ENCODE measurements around the gene AUTS2. TPM values are rescaled to one million over a fixed set of nuclear protein-coding genes. Genes with fewer than 3 reads are reported as not detected.
"Not testable (repeated sequence)": the region's sequence is repeated elsewhere in the genome, so short reads cannot be mapped to it uniquely, and the experiment has no call there.

Gene AUTS2
- total RNA-seq, 1 experiment from 2014 or later, result under 0.01 TPM

GRCh38 chr7:69759373-69759772 is 161.1 kb downstream of the AUTS2 start:
- no peak for DNase-seq (ENCODE audit: low read depth)

- no peak for DNase-seq (ENCODE audit: low read depth)
These were observed 163.1 kb downstream of the AUTS2 start for GRCh38 chr7:69761290-69761922.

- DNase-seq (ENCODE audit: low read depth), result no peak
These were observed 164.6 kb downstream of the AUTS2 start for GRCh38 chr7:69762821-69763352.

- DNase-seq (ENCODE audit: low read depth), result no peak
These were observed 165.2 kb downstream of the AUTS2 start for GRCh38 chr7:69763513-69763912.

GRCh38 chr7:69764147-69764546 is 165.9 kb downstream of the AUTS2 start:
- no peak for DNase-seq (ENCODE audit: low read depth)

DNA sequence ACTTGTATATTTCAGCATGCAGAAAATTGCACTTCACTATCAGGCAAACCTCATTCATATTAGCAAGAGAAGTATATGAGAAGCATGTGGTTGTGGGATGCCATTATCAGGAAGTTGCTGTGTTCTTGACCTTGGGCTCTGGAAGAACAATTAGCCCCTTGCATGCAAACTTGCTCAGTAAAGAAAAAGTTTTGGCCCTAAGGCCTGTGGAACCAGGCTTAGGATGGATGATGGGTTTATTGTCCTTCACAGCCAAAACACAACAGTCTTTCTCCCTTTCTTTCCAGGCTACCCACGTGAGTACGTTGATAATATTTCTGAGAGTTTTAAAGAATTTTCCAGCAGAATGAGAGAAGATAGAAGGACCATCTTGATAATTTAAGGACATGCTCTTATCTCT is 166.4 kb downstream of the AUTS2 start:
- DNase-seq (ENCODE audit: low read depth), result no peak

DNA sequence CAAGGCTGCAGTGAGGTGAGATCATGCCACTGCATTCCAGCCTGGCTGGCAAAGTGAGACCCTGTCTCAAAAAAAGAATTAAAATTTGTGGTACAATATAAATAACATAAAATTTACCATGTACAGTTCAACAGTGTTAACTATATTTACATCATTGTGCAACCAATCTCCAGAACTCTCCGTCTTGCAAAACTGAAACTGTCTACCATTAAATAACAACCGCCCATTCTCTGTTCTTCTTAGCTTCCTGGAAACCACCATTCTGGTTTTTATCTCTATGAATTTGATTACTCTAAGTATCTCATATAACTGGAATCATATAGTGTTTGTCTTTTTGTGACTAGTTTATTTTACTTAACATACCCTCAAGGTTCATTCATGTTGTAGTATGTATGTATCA is 167.6 kb downstream of the AUTS2 start:
- no peak for DNase-seq (ENCODE audit: low read depth)

GRCh38 chr7:69768986-69769595 is 170.8 kb downstream of the AUTS2 start:
- no peak for DNase-seq (ENCODE audit: low read depth)

DNA sequence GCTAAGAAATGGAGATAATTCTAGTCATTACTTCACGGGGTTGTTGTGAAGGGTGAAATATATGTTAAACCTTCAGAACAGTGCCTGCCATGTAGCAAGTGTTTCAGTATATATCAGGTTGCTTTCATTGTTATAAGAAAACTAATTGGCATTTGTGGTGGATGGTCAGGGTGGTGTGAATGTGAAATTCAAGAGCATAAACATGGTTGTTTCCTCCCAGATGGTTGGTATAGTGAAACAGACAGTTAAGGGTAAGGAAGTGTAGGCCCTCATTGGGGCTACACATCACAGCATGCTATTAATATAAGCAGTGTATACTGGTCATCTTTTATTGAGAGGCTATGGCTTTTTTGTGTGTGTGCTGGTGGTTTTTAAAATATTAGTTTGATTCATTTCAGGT is 171.6 kb downstream of the AUTS2 start:
- no peak for DNase-seq (ENCODE audit: low read depth)

GRCh38 chr7:69770613-69771012 is 172.3 kb downstream of the AUTS2 start:
- no peak for DNase-seq (ENCODE audit: low read depth)

- DNase-seq (ENCODE audit: low read depth), result no peak
These were observed 174.6 kb downstream of the AUTS2 start for GRCh38 chr7:69772718-69773436.

DNA sequence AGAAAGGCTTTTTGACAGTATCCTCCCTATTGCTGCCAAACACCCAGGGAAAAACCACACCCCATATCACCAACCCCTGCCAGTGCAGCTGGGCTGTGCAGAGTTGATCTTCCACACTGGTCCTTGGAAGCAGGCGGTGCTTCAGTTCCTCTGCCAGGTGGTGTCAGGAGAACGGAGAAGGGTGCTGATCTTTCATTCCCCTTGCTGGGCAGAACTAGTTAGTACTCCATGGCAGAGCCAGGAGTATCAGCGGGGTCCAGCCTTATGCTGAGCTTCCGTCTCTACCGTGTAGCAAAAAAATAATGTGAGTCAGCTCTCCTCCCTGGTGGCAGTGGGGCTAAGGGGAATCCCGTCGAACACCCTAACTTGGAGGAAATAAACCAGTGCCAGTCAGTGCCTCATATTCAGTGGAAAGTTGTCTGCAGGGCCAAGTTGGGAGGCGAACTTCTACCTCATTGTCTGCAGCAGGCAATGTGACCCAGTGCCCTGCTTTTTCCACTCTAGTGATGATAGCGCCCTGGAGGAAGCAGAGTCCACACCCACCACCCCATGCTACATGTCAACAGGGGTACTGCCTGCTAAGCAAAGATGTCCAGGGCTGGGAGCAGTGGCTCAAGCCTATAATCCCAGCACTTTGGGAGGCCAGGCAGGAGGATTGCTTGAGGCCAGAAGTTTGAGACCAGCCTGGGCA is 175.4 kb downstream of the AUTS2 start:
- no peak for DNase-seq (ENCODE audit: low read depth)

DNA sequence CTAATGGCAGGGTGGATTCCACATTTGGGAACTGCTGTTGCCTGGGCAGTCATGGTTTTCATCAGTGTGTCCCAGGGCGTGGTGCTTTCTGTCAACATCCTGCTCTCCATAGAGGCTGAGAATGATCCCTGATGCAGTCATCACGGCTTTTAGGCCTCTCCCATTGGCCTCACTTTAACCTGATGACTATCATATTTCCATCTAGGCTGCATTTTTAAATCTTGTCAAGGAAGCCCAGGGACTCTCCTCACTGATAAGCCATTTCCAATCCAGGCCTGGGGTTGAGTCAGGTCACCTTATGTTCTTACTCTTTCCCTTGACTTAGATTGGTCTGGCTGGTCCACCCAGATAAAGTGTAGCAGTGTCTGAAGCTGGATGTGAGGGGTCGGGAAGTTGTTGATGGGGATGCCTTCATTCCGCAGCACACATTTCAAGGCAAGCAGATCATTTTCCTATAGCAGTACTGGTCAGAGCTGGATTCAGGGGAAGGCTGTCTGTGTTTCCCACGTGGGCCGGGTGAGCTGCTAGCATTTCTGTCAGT is 177.0 kb downstream of the AUTS2 start:
- no peak for DNase-seq (ENCODE audit: low read depth)

- DNase-seq (ENCODE audit: low read depth), result no peak
These were observed 178.3 kb downstream of the AUTS2 start for GRCh38 chr7:69776611-69777010.

GRCh38 chr7:69778138-69778537 is 179.9 kb downstream of the AUTS2 start:
- no peak for DNase-seq (ENCODE audit: low read depth)

- DNase-seq (ENCODE audit: low read depth), result no peak
These were observed 182.1 kb downstream of the AUTS2 start for GRCh38 chr7:69780379-69780778.

DNA sequence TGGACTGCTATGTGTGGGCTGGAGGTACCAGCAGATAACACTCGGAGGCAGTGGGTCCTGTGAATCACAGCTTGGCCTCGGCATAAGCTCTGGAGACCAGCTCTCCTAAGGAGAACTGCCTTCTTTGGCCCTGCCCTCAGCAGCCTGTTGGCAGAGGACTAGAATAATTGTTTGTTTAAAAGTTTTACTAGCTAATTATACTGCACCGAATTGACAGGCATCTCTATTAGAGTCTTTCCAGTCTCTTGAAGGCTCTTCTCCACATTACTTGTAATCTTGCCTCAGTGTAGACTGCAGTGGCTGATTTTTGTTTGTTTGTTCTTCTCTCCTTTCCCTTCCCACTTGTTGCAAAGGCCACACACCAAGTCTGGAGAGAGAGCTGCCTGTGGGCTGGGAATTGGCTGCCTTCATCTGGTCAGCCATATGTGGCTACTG is 183.2 kb downstream of the AUTS2 start:
- no peak for DNase-seq (ENCODE audit: low read depth)

GRCh38 chr7:69782917-69783684 is 184.8 kb downstream of the AUTS2 start:
- no peak for DNase-seq (ENCODE audit: low read depth)

- DNase-seq (ENCODE audit: low read depth), result not testable (repeated sequence)
These were observed 187.9 kb downstream of the AUTS2 start for GRCh38 chr7:69786130-69786529.

DNA sequence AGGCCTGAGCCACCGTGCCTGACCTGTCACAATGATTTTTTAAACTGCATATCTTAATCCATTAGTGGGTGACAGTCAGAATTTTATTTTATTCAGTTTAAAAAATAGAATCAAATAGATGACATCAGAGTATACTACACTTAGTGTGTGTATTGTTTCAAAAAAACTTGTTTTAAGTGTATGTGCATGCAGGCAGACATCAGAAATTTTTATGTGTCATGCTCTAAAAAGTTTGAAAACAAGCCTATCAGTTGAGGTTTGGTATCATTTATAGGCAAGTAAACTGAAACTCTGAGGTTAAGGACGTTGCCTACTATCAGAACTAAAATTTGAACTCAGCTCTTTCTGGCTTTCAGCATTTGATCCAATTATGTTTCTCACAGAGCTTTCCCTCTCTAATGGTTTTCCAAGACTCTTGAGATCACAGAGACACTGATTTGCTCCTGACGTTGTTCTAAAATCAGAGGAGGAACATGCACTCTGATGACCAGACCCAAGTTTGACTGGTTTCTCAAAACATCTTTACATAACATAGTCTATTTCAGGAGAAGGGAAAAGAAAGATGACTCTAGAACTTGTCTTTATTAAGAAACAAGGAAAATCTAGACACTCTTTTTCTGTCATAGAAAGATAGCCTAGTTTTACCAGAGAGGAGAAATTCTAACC is 188.6 kb downstream of the AUTS2 start:
- DNase-seq (ENCODE audit: low read depth), result no peak
